ENCODE measurements around the gene RUBCNL. TPM values are rescaled to one million over a fixed set of nuclear protein-coding genes. Genes with fewer than 3 reads are reported as not detected.
"Not testable (repeated sequence)": the region's sequence is repeated elsewhere in the genome, so short reads cannot be mapped to it uniquely, and the experiment has no call there.

The RUBCNL gene, protein sequence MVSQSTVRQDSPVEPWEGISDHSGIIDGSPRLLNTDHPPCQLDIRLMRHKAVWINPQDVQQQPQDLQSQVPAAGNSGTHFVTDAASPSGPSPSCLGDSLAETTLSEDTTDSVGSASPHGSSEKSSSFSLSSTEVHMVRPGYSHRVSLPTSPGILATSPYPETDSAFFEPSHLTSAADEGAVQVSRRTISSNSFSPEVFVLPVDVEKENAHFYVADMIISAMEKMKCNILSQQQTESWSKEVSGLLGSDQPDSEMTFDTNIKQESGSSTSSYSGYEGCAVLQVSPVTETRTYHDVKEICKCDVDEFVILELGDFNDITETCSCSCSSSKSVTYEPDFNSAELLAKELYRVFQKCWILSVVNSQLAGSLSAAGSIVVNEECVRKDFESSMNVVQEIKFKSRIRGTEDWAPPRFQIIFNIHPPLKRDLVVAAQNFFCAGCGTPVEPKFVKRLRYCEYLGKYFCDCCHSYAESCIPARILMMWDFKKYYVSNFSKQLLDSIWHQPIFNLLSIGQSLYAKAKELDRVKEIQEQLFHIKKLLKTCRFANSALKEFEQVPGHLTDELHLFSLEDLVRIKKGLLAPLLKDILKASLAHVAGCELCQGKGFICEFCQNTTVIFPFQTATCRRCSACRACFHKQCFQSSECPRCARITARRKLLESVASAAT
- not detected in 2 replicates for total RNA-seq
- polyA plus RNA-seq = not detected in 2 replicates
- polyA plus RNA-seq (2011; cell fraction: cytosol; rRNA removed) = not detected in 2 replicates
- not detected in 2 replicates for polyA plus RNA-seq (2011; cell fraction: nucleus; rRNA removed)
- not detected in 2 replicates for polyA plus RNA-seq (2012)
- polyA minus RNA-seq = not detected in 2 replicates
- polyA minus RNA-seq (2011; cell fraction: cytosol; rRNA and poly(A)+ RNA removed) = not detected
- not detected in 2 replicates for polyA minus RNA-seq (2011; cell fraction: nucleus; rRNA and poly(A)+ RNA removed)
- Bru-seq, nascent RNA = percentile 5 among the genes with signal in this experiment
- BruChase-seq, experiment 1, labeled RNA remaining after a 6-hour chase = percentile 4 among the genes with signal in this experiment
- BruChase-seq, experiment 2, labeled RNA remaining after a 2-hour chase = percentile 5 among the genes with signal in this experiment
- long read RNA-seq = 0 reads

DNA sequence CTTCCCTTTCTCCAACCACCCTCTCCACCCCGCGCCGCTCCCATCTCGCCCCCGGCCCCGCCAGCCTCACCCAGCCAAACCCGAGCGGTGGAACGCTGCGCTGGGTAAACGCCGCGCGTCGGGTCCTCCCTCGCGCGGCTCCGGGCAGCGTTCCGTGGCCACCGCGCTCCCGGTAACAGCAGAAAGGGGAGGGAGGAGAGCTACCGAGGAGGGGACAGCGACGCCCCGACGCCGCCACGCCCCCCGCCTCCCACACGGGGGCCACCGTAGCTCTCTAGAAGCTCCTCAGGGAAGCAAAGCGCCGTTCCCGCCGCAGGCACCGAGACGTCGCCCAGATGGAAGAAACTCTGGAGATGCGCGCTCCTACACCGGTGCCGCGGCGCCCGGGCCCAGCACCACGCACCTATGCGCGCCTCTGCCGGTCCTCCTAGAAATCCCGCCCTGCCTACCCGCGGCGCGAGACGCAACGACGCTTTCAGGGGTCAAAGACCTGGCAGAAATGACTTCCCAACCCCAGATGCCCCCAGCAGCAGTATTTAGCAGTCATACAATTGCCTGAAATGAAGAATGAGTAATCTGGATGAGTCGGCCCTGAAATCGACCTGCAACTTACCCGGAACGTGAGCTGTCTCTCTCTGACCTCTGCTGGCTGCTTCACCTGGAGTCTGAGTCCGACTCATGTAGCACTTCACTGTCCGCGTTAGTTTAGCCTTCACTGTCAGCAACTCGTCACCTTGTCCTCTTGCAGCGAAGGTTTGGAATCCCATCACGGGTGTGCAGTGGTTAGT lies at the start of gene RUBCNL:
Gene RUBCNL (minus strand): TSS at position 189 of the 788 bp plus-strand sequence. CDS start 14,777 bp downstream, outside the sequence.
- dilution Hi-C loops (cut with MboI; ENCODE audit: extremely low pct_ligation_motif_present, low sequenced_read_pairs) = no loop called here
- Histone ChIP-seq H3K27me3 (ENCODE audit: control insufficient read depth in 2 of 2, insufficient read depth in 2 of 2, low read length in 2 of 2) (peaks cover 21 to 34% of the 10 kb centered on the region in 2 experiments), H3K36me3 (ENCODE audit: control insufficient read depth in 2 of 2, extremely low read depth in 1 of 2, insufficient read depth in 2 of 2, low read length in 2 of 2) (no peaks in the 10 kb centered on the region), H3K9me1 (replicated peaks; ENCODE audit: control insufficient read depth, extremely low read depth, insufficient read depth, low read length) (no peaks in the 10 kb centered on the region), H3K27ac (ENCODE audit: insufficient read depth, low read depth, low read length) (no peak within 1 kb of the TSS), H2AFZ (ENCODE audit: low read depth, low read length) (no peak within 1 kb of the TSS), H3K4me3 (replicated peaks in 1 of 3; ENCODE audit: insufficient read depth in 1 of 3, low read depth in 1 of 3, low read length in 3 of 3) (no peak within 1 kb of the TSS), H3K79me2 (ENCODE audit: control insufficient read depth, insufficient read depth, low read length) (no peaks in the 10 kb centered on the region), H3K9ac (replicated peaks; ENCODE audit: extremely low read depth, insufficient read depth, low read length) (no peak within 1 kb of the TSS), H3K9me3 (replicated peaks; ENCODE audit: control insufficient read depth, insufficient read depth, low read length) (no peaks in the 10 kb centered on the region), H4K20me1 (replicated peaks; ENCODE audit: control insufficient read depth, extremely low read depth, insufficient read depth, low read length) (no peaks in the 10 kb centered on the region), H3K4me2 (ENCODE audit: insufficient read depth, low read length) (no peak within 1 kb of the TSS), H3K4me1 (ENCODE audit: control insufficient read depth, extremely low read depth, insufficient read depth, low read length) (no peaks in the 10 kb centered on the region)
- POLR2A ChIA-PET = no interaction called here
- DNase-seq (ENCODE audit: low read depth, low spot score) (no peak), FAIRE-seq (no peak)
- intact Hi-C loops (cut with micrococcal nuclease) = no loop called here
- TF ChIP-seq EZH2 (IDR thresholded peaks at IDR 0.05; ENCODE audit: borderline replicate concordance, low read depth, low read length, severe bottlenecking) = peak; percentile 86
- no peak for TF ChIP-seq JUN (IDR thresholded peaks at IDR 0.05; ENCODE audit: borderline replicate concordance, insufficient read depth, insufficient read length, low read depth)
- TF ChIP-seq POLR2A (IDR thresholded peaks at IDR 0.05; ENCODE audit: low read depth, low read length) = no peak
- no TSS peak for BruUV-seq (replicated peaks)
- CTCF ChIA-PET = no interaction called here

DNA sequence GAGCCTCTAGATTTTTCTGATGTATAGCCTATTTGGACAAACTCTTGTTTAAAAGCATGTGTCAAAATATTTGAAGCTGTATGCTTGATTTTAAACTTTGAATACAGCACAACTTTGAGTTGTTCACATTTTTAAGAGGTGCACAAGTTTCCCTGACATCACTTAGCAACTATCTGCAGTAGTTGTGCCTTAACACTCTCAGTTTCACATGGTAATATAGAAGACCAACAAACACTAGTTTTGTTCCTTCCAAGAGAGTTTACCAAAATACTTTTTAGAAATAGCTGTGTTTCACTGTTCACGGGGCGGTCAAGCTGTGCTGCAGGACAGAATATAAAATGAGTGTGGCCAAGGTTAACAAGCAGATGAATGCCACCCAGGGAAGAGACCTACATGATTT lies 42.5 kb upstream of the RUBCNL start:
- H3K4me3 ChIP-seq (replicated peaks in 1 of 3; ENCODE audit: insufficient read depth in 1 of 3, low read depth in 1 of 3, low read length in 3 of 3); dilution Hi-C loops (cut with MboI; ENCODE audit: extremely low pct_ligation_motif_present, low sequenced_read_pairs); H3K36me3 ChIP-seq (ENCODE audit: control insufficient read depth in 2 of 2, extremely low read depth in 1 of 2, insufficient read depth in 2 of 2, low read length in 2 of 2); H3K79me2 ChIP-seq (ENCODE audit: control insufficient read depth, insufficient read depth, low read length); H3K27ac ChIP-seq (ENCODE audit: insufficient read depth, low read depth, low read length); H3K9ac ChIP-seq (replicated peaks; ENCODE audit: extremely low read depth, insufficient read depth, low read length); POLR2A ChIA-PET; H3K27me3 ChIP-seq (ENCODE audit: control insufficient read depth in 2 of 2, insufficient read depth in 2 of 2, low read length in 2 of 2); DNase-seq (ENCODE audit: low read depth, low spot score); H3K9me3 ChIP-seq (replicated peaks; ENCODE audit: control insufficient read depth, insufficient read depth, low read length); H4K20me1 ChIP-seq (replicated peaks; ENCODE audit: control insufficient read depth, extremely low read depth, insufficient read depth, low read length); intact Hi-C loops (cut with micrococcal nuclease); FAIRE-seq; H3K9me1 ChIP-seq (replicated peaks; ENCODE audit: control insufficient read depth, extremely low read depth, insufficient read depth, low read length); BruUV-seq (replicated peaks); H3K4me2 ChIP-seq (ENCODE audit: insufficient read depth, low read length); H3K4me1 ChIP-seq (ENCODE audit: control insufficient read depth, extremely low read depth, insufficient read depth, low read length); H2AFZ ChIP-seq (ENCODE audit: low read depth, low read length); CTCF ChIA-PET: not testable (repeated sequence)
